Type B pancreatic cell (in vitro differentiated cells): ENCODE results near the gene TYMS. TPM values are rescaled to one million over a fixed set of nuclear protein-coding genes. Genes with fewer than 3 reads are reported as not detected.

Experiments
- DNase-seq: peaks from one replicate; pipeline ENCODE4 v3.0.0; 2021; ENCODE audit warnings: mixed read lengths; ENCODE audit not compliant: unreplicated experiment; ENCODE audit errors: extremely low spot score
- H3K27ac Mint-ChIP-seq: 2 replicates; pipeline ENCODE4 v1.8.0; 2021; ENCODE audit warnings: mild to moderate bottlenecking, mixed read lengths
- H3K27me3 Mint-ChIP-seq: 2 replicates; pipeline ENCODE4 v1.8.0; 2021; ENCODE audit warnings: mixed read lengths
- H3K36me3 Mint-ChIP-seq: 2 replicates; pipeline ENCODE4 v1.8.0; 2021; ENCODE audit warnings: mixed read lengths
- H3K4me1 Mint-ChIP-seq: one replicate; pipeline ENCODE4 v1.8.0; 2021; ENCODE audit warnings: mixed read lengths; ENCODE audit not compliant: unreplicated experiment
- H3K4me3 Mint-ChIP-seq: 2 replicates; pipeline ENCODE4 v1.8.0; 2021; ENCODE audit warnings: mild to moderate bottlenecking, mixed read lengths
- H3K9me3 Mint-ChIP-seq: 2 replicates; pipeline ENCODE4 v1.8.0; 2021; ENCODE audit warnings: mixed read lengths
- total RNA-seq: library from RNA; stranded (reverse); gene quantifications from 2 replicates; pipeline ENCODE4 v1.2.1, GENCODE V29; 2021; ENCODE audit warnings: low replicate concordance
- TF ChIP-seq, protein P1 (sequence below): fragments of 200-600 bp; sonication (generic); conservative IDR thresholded peaks from 2 replicates; pipeline ENCODE4 v1.5.0; 2021; ENCODE audit warnings: antibody characterized with exemption, mild to moderate bottlenecking

TYMS gene
- total RNA-seq, 1 donor from 2014 or later, result 143 TPM

DNA sequence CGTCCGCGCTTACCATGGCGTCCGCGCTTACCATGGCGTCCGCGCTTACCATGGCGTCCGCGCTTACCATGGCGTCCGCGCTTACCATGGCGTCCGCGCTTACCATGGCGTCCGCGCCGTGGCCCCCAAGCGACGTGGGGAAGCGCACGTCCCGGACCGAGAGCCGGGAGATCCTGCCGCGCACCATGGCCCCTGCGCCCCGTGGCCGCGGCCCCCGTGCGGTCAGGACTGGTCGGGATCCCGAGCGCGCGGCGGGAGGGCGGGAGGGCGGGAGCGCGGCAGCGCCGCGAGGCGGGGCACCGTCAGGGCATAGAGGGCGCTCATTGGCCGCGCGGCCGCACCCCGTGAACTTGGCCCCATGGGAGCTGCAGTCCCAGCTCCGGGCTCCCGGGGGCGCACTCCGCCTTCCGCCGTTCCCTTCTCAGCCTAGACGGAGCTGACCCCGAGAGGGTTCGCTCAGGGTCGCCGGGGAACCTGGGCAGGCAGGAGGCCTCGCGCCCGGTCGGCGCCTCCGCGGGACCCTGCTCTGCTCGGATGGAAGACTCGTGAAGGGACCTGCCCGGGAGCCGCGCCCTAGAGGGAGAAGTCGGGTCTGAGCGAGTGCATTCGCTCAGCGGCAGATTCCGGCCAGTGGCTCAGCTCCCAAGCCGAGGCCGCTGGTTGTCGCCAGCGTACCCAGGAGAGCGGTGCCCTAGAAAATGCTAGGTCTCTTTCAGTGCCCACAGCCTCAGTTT, 55.1 kb downstream of the TYMS start, which contains the start of gene ENOSF1:
Gene ENOSF1 (minus strand): TSS at position 230 of the 734 bp plus-strand sequence. CDS start 43 bp downstream, at position 187.
- Mint-ChIP-seq H3K4me1 (peaks cover 19% of the 10 kb centered on the region), H3K4me3 (peak within 1 kb of the TSS; percentile 84), H3K9me3 (no peaks in the 10 kb centered on the region), H3K27me3 (no peaks in the 10 kb centered on the region), H3K36me3 (peaks cover 18% of the 10 kb centered on the region), H3K27ac (peak within 1 kb of the TSS; percentile 88)
- TF ChIP-seq, protein P1, sequence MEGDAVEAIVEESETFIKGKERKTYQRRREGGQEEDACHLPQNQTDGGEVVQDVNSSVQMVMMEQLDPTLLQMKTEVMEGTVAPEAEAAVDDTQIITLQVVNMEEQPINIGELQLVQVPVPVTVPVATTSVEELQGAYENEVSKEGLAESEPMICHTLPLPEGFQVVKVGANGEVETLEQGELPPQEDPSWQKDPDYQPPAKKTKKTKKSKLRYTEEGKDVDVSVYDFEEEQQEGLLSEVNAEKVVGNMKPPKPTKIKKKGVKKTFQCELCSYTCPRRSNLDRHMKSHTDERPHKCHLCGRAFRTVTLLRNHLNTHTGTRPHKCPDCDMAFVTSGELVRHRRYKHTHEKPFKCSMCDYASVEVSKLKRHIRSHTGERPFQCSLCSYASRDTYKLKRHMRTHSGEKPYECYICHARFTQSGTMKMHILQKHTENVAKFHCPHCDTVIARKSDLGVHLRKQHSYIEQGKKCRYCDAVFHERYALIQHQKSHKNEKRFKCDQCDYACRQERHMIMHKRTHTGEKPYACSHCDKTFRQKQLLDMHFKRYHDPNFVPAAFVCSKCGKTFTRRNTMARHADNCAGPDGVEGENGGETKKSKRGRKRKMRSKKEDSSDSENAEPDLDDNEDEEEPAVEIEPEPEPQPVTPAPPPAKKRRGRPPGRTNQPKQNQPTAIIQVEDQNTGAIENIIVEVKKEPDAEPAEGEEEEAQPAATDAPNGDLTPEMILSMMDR, result peak; percentile 89
- peak; percentile 86 for DNase-seq

DNA sequence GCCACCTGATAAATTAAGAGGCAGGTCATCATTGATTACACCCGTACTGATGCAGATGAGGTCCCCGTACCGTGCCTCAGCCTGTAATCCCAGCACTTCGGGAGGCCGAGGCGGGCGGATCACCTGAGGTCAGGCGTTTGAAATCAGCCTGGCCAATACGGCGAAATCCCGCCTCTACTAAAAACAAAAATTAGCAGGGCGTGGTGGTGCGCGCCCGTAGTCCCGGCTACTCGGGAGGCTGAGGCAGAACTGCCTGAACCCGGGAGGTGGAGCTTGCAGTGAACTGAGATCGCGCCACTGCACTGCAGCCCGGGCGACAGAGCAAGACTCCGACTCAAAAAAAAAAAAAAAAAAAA, 55.7 kb downstream of the TYMS start:
- H3K27ac Mint-ChIP-seq, result peak overlapping the region; percentile 66
- peaks cover 19% of the 10 kb centered on the region for H3K4me1 Mint-ChIP-seq
- H3K36me3 Mint-ChIP-seq, result peaks cover 18% of the 10 kb centered on the region
- H3K27me3 Mint-ChIP-seq, result no peaks in the 10 kb centered on the region
- TF ChIP-seq, protein P1, result no peak
- no peak for DNase-seq
- H3K4me3 Mint-ChIP-seq, result peak overlapping the region; percentile 76
- no peaks in the 10 kb centered on the region for H3K9me3 Mint-ChIP-seq

DNA sequence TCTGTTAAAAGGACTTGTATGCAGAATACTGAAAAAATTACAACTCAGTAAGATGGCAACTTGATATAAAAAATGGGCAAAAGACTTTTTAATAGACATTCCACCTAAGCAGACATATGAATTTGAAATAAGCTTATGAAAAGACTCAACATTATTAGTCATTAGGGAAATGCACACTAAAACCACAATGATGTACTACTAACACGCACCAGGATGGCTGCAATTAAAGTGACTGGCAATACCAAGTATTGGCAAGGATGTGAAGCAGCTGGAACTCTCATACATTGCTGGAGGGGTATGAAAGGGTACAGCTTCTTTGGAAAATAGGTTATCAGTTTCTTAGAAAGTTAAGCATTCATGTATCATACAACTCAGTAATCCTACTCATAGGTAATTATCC, 58.2 kb downstream of the TYMS start:
- Mint-ChIP-seq H3K27me3 (no peaks in the 10 kb centered on the region), H3K9me3 (no peaks in the 10 kb centered on the region), H3K4me3 (no peak overlapping the region), H3K4me1 (peaks cover 5% of the 10 kb centered on the region), H3K27ac (no peak overlapping the region), H3K36me3 (peaks cover 13% of the 10 kb centered on the region)
- DNase-seq, result no peak
- TF ChIP-seq, protein P1, result no peak

DNA sequence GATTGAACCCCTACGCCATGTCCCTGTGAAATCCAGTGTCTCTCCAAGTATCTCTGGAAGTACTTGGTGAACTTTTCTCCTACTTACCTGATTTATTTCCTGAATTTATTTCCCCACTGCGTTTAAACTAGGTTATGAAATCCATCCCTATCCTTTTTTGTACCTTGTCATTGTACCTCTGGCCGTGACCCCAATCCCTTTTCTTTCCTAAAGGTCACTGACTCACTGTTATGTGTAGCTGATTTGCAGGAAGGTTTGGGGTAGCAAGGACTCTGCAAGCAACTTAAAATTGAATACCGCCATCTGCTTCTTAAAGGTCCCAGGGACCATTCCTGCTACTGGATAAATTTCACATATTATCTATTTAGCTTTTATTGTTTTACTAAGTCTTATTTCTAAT, 59.5 kb downstream of the TYMS start:
- DNase-seq, result no peak
- Mint-ChIP-seq H3K4me1 (no peaks in the 10 kb centered on the region), H3K27ac (no peak overlapping the region), H3K9me3 (no peaks in the 10 kb centered on the region), H3K4me3 (no peak overlapping the region), H3K36me3 (peaks cover 10% of the 10 kb centered on the region), H3K27me3 (no peaks in the 10 kb centered on the region)
- TF ChIP-seq, protein P1, result no peak

Other genes starting within 250 kb of the TYMS start
- gene COLEC12, start 157.0 kb upstream of the TYMS start, total RNA-seq, result 6.5 and 61.3 TPM in 2 replicates
- not detected in 2 replicates for gene CETN1, start 77.3 kb upstream of the TYMS start, total RNA-seq
- gene CLUL1, start 60.7 kb upstream of the TYMS start, total RNA-seq, result 5.2 and 9.2 TPM in 2 replicates
- 43.2 and 63.1 TPM in 2 replicates for gene ENOSF1, start 55.0 kb downstream of the TYMS start, total RNA-seq
- gene YES1, start 154.6 kb downstream of the TYMS start, total RNA-seq, result 38.8 and 48.5 TPM in 2 replicates
- 0.34 and 1.2 TPM in 2 replicates for gene ADCYAP1, start 247.2 kb downstream of the TYMS start, total RNA-seq